GM12864 (cell line): Measurements from ENCODE around the gene AK4.

Experiments
- DNase-seq: peaks from one replicate; pipeline ENCODE4 v3.0.0-alpha.2; 2011; ENCODE audit warnings: low read depth
- H3K4me3 ChIP-seq: 2 replicates; pipeline ENCODE4 v1.5.1; 2011; ENCODE audit warnings: mild to moderate bottlenecking, low read depth, low read length, control low read depth
- CTCF ChIP-seq: IDR thresholded peaks from 2 replicates; pipeline ENCODE4 v1.5.1; 2011; ENCODE audit warnings: low read depth, mild to moderate bottlenecking, moderate library complexity, low read length, control low read depth, inconsistent platforms; ENCODE audit errors: missing control alignments

AK4 gene

GRCh38 chr1:65259816-65260215, 111.8 kb downstream of the AK4 start:
- TF ChIP-seq CTCF = no peak
- DNase-seq = no peak
- no peak overlapping the region for H3K4me3 ChIP-seq

- no peak overlapping the region for H3K4me3 ChIP-seq
- no peak for DNase-seq
- TF ChIP-seq CTCF = no peak
These were observed 113.0 kb downstream of the AK4 start for GRCh38 chr1:65260851-65261473.

- no peak for TF ChIP-seq CTCF
- H3K4me3 ChIP-seq = no peak overlapping the region
These were observed 115.3 kb downstream of the AK4 start for GRCh38 chr1:65263286-65263685.

GRCh38 chr1:65264197-65264929, 116.4 kb downstream of the AK4 start:
- DNase-seq = no peak
- H3K4me3 ChIP-seq = no peak overlapping the region
- no peak for TF ChIP-seq CTCF

More at GRCh38 chr1:65263286-65263685, 115.3 kb downstream of the AK4 start:
- no peak for DNase-seq

- no peak for DNase-seq
- no peak for TF ChIP-seq CTCF
- peak overlapping the region; percentile 38; the same call in 1 of the 2 replicates for H3K4me3 ChIP-seq
These were observed 117.3 kb downstream of the AK4 start for GRCh38 chr1:65265296-65265650.

GRCh38 chr1:65265651-65266351, 117.8 kb downstream of the AK4 start:
- H3K4me3 ChIP-seq = peak overlapping the region; percentile 38
- no peak for DNase-seq
- TF ChIP-seq CTCF = no peak

- no peak for DNase-seq
- no peak overlapping the region for H3K4me3 ChIP-seq
- no peak for TF ChIP-seq CTCF
These were observed 118.5 kb downstream of the AK4 start for GRCh38 chr1:65266476-65266875.
